Left ventricle myocardium inferior (tissue), 1 donor: ENCODE data around the gene RPH3AL. TPM values are rescaled to one million over a fixed set of nuclear protein-coding genes. Genes with fewer than 3 reads are reported as not detected.
A peak's percentile ranks its signal among the peaks of the same experiment; 100 is the strongest.
"Not testable (repeated sequence)": the region's sequence is repeated elsewhere in the genome, so short reads cannot be mapped to it uniquely, and the experiment has no call there.

Experiments
- DNase-seq: peaks from one replicate; pipeline ENCODE4 v3.0.0-alpha.2; 2020
- H3K27ac ChIP-seq: fragments of 200-600 bp; replicated peaks from 2 replicates; pipeline ENCODE4 v1.8.0; 2021
- H3K27me3 ChIP-seq: fragments of 200-600 bp; 2 replicates; pipeline ENCODE4 v1.8.0; 2021; ENCODE audit warnings: low read depth
- H3K36me3 ChIP-seq: fragments of 200-600 bp; 2 replicates; pipeline ENCODE4 v1.8.0; 2021
- H3K4me1 ChIP-seq: fragments of 200-600 bp; 2 replicates; pipeline ENCODE4 v1.8.0; 2021
- H3K4me3 ChIP-seq: fragments of 200-600 bp; 2 replicates; pipeline ENCODE4 v1.8.0; 2021; ENCODE audit warnings: mild to moderate bottlenecking, moderate library complexity
- H3K9me3 ChIP-seq: fragments of 200-600 bp; replicated peaks from 2 replicates; pipeline ENCODE4 v1.8.0; 2021
- intact Hi-C: fragments of 100-400 bp; cut with micrococcal nuclease; formaldehyde crosslinking; loops from one replicate; pipeline ENCODE4 v1.11.0; 2022
- total RNA-seq: library from RNA; stranded (reverse); fragmentation: NEBNext Ultra II Directional; extraction: Animal tissue kit (Norgen Biotek cat#: 25700); gene quantifications from one replicate; pipeline ENCODE4 v1.2.1, GENCODE V29; 2021
- TF ChIP-seq, protein P1 (sequence below): fragments of 200-600 bp; IDR thresholded peaks from 2 replicates; pipeline ENCODE4 v1.8.0; 2021; ENCODE audit warnings: antibody characterized with exemption, mild to moderate bottlenecking, borderline replicate concordance
- donor health status: DM: no; HTN: yes; CAD: no; lungs with severe emphysema.

Gene RPH3AL
- total RNA-seq, 1 donor from 2014 or later: 4.0 TPM

GRCh38 chr17:204427-205147, 148.0 kb downstream of the RPH3AL start:
- H3K9me3 ChIP-seq: no peaks in the 10 kb centered on the region
- no peaks in the 10 kb centered on the region for H3K36me3 ChIP-seq
- intact Hi-C loops: no loop called here
- peaks cover 13% of the 10 kb centered on the region for H3K4me1 ChIP-seq
- H3K4me3 ChIP-seq: no peak overlapping the region
- TF ChIP-seq, protein P1, sequence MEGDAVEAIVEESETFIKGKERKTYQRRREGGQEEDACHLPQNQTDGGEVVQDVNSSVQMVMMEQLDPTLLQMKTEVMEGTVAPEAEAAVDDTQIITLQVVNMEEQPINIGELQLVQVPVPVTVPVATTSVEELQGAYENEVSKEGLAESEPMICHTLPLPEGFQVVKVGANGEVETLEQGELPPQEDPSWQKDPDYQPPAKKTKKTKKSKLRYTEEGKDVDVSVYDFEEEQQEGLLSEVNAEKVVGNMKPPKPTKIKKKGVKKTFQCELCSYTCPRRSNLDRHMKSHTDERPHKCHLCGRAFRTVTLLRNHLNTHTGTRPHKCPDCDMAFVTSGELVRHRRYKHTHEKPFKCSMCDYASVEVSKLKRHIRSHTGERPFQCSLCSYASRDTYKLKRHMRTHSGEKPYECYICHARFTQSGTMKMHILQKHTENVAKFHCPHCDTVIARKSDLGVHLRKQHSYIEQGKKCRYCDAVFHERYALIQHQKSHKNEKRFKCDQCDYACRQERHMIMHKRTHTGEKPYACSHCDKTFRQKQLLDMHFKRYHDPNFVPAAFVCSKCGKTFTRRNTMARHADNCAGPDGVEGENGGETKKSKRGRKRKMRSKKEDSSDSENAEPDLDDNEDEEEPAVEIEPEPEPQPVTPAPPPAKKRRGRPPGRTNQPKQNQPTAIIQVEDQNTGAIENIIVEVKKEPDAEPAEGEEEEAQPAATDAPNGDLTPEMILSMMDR: no peak
- DNase-seq: no peak
- peaks cover 38% of the 10 kb centered on the region for H3K27me3 ChIP-seq
- H3K27ac ChIP-seq: no peak overlapping the region

- no peaks in the 10 kb centered on the region for H3K9me3 ChIP-seq
- no peak for DNase-seq
- TF ChIP-seq, protein P1: no peak
- H3K27ac ChIP-seq: no peak overlapping the region
- intact Hi-C loops: no loop called here
- peaks cover 25% of the 10 kb centered on the region for H3K4me1 ChIP-seq
- H3K4me3 ChIP-seq: no peak overlapping the region
- H3K36me3 ChIP-seq: no peaks in the 10 kb centered on the region
- peaks cover 29% of the 10 kb centered on the region for H3K27me3 ChIP-seq
These were observed 150.1 kb downstream of the RPH3AL start for GRCh38 chr17:202501-202951.

DNA sequence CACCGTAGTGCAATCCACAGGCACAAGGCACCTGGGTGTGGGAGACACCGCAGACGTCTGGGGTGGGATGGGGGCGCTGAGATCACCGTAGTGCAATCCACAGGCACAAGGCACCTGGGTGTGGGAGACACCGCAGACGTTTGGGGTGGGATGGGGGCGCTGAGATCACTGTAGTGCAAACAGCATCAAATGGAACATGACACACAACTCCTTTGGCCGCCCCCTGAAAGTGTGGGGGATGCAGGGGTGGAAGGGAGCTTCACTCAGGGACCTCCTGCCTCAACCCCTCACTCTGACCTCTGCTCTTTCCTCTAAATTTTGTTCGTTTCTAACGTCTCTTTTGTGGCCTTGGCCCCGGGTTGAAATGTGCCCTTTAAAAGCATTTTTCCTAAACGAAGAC, 150.9 kb downstream of the RPH3AL start:
- Histone ChIP-seq H3K4me1 (peaks cover 25% of the 10 kb centered on the region), H3K27me3 (peaks cover 31% of the 10 kb centered on the region)
- DNase-seq, H3K27ac ChIP-seq, H3K4me3 ChIP-seq, intact Hi-C loops, H3K9me3 ChIP-seq, H3K36me3 ChIP-seq: not testable (repeated sequence)

DNA sequence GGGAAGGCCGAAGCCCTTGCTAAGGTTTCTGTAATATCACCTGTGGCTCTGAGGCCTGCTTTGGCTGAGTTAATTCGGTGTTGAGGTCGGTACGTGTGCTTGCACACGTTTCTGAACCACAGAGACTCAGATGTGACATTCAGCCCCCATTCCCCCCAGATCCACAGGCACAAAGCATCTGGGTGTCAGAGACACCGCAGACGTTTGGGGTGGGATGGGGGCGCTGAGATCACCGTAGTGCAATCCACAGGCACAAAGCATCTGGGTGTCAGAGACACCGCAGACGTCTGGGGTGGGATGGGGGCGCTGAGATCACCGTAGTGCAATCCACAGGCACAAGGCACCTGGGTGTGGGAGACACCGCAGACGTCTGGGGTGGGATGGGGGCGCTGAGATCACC, 151.3 kb downstream of the RPH3AL start:
- H3K36me3 ChIP-seq, DNase-seq, H3K4me3 ChIP-seq, H3K9me3 ChIP-seq, H3K27ac ChIP-seq, intact Hi-C loops: not testable (repeated sequence)
- H3K4me1 ChIP-seq: peaks cover 25% of the 10 kb centered on the region
- peaks cover 36% of the 10 kb centered on the region for H3K27me3 ChIP-seq

DNA sequence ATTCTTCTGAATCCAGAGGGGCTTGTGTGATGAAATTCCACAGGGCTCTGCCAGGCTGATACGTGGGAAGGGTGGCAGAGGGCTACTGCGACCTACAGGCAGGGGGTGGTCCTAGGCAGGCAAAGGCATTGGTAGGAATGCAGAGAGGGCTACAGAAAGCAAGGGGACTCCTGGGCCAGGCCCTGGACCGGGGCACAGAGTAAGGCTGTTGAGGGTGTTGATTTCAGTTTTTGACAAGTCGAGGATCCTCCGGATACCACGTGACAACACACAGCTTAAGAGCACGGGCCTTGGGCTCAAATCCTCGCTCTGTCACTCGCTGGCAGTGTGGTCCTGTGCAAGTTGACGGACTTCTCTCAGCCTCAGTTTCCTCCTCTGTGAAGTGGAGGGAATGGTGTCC, 152.0 kb downstream of the RPH3AL start:
- TF ChIP-seq, protein P1: no peak
- Histone ChIP-seq H3K36me3 (no peaks in the 10 kb centered on the region), H3K4me3 (no peak overlapping the region), H3K9me3 (no peaks in the 10 kb centered on the region), H3K27me3 (peaks cover 38% of the 10 kb centered on the region), H3K27ac (peak overlapping the region; percentile 52), H3K4me1 (peaks cover 26% of the 10 kb centered on the region)
- intact Hi-C loops: no loop called here
- DNase-seq: no peak

- peak overlapping the region; percentile 52 for H3K27ac ChIP-seq
- peak overlapping the region; percentile 40 for H3K4me3 ChIP-seq
- intact Hi-C loops: no loop called here
- peaks cover 31% of the 10 kb centered on the region for H3K4me1 ChIP-seq
- no peaks in the 10 kb centered on the region for H3K9me3 ChIP-seq
- no peaks in the 10 kb centered on the region for H3K36me3 ChIP-seq
- DNase-seq: no peak
- H3K27me3 ChIP-seq: peaks cover 37% of the 10 kb centered on the region
- TF ChIP-seq, protein P1: no peak
These were observed 152.6 kb downstream of the RPH3AL start for GRCh38 chr17:199806-200545.
